ENCODE data around the gene PIK3IP1. TPM values are rescaled to one million over a fixed set of nuclear protein-coding genes. Genes with fewer than 3 reads are reported as not detected.
"Not testable (repeated sequence)": the region's sequence is repeated elsewhere in the genome, so short reads cannot be mapped to it uniquely, and the experiment has no call there.

PIK3IP1 gene
- total and polyA plus RNA-seq, 8 donors, result 11.1 to 41.5 (median 12.5) TPM

- intact Hi-C loops (cut with DNase I), result no loop called here
- Histone ChIP-seq H3K36me3 (peaks cover 0 to 25% of the 10 kb centered on the region in 2 donors), H3K9me3 (no peaks in the 10 kb centered on the region), H3K27ac (peak overlapping the region in 1 of 2 donors; percentile 3), H3K4me3 (no peak overlapping the region), H3K4me1 (peaks cover 39 to 85% of the 10 kb centered on the region in 2 donors), H3K27me3 (no peaks in the 10 kb centered on the region)
- TF ChIP-seq CTCF (IDR thresholded peaks at IDR 0.05), result no peak
- no peak for ATAC-seq
- no peak for DNase-seq
Measured at GRCh38 chr22:31246687-31247086, 45.6 kb downstream of the PIK3IP1 start.

GRCh38 chr22:31245998-31246397 is 46.3 kb downstream of the PIK3IP1 start:
- H3K4me3 ChIP-seq; H3K27ac ChIP-seq; ATAC-seq; H3K27me3 ChIP-seq; DNase-seq; intact Hi-C loops (cut with DNase I); H3K9me3 ChIP-seq: not testable (repeated sequence)
- Histone ChIP-seq H3K4me1 (peaks cover 37 to 86% of the 10 kb centered on the region in 2 donors), H3K36me3 (peaks cover 0 to 30% of the 10 kb centered on the region in 2 donors)

- Histone ChIP-seq H3K4me1 (peaks cover 27 to 86% of the 10 kb centered on the region in 2 donors), H3K27ac (peak overlapping the region; percentile 53 to 78)
- no peak for ATAC-seq
Measured at GRCh38 chr22:31244943-31245451, 47.3 kb downstream of the PIK3IP1 start.

GRCh38 chr22:31244046-31244942 is 48.0 kb downstream of the PIK3IP1 start:
- H3K4me1 ChIP-seq, result peaks cover 22 to 86% of the 10 kb centered on the region in 2 donors
- H3K27me3 ChIP-seq, result no peaks in the 10 kb centered on the region
- no peaks in the 10 kb centered on the region for H3K9me3 ChIP-seq
- intact Hi-C loops (cut with DNase I), result no loop called here
- peaks cover 0 to 28% of the 10 kb centered on the region in 2 donors for H3K36me3 ChIP-seq
- no peak overlapping the region for H3K4me3 ChIP-seq
- peak in 1 of 4 donors; percentile 56 for DNase-seq
- ATAC-seq, result peak; percentile 56
- peak overlapping the region; percentile 53 to 78 for H3K27ac ChIP-seq
- TF ChIP-seq CTCF (IDR thresholded peaks at IDR 0.05), result no peak

More at GRCh38 chr22:31244943-31245451, 47.3 kb downstream of the PIK3IP1 start:
- no peaks in the 10 kb centered on the region for H3K9me3 ChIP-seq
- H3K27me3 ChIP-seq, result no peaks in the 10 kb centered on the region
- intact Hi-C loops (cut with DNase I), result no loop called here
- H3K4me3 ChIP-seq, result no peak overlapping the region
- peaks cover 0 to 30% of the 10 kb centered on the region in 2 donors for H3K36me3 ChIP-seq
- DNase-seq, result no peak
- TF ChIP-seq CTCF (IDR thresholded peaks at IDR 0.05), result no peak

- intact Hi-C loops (cut with DNase I), result no loop called here
- Histone ChIP-seq H3K27ac (peak overlapping the region; percentile 23 to 78), H3K9me3 (no peaks in the 10 kb centered on the region)
Measured at GRCh38 chr22:31243339-31244045, 48.8 kb downstream of the PIK3IP1 start.

More at GRCh38 chr22:31243339-31244045, 48.8 kb downstream of the PIK3IP1 start:
- DNase-seq, result no peak
- no peak for TF ChIP-seq CTCF (IDR thresholded peaks at IDR 0.05)
- no peak for ATAC-seq
- Histone ChIP-seq H3K4me1 (peaks cover 18 to 86% of the 10 kb centered on the region in 2 donors), H3K27me3 (no peaks in the 10 kb centered on the region), H3K4me3 (no peak overlapping the region), H3K36me3 (peaks cover 0 to 20% of the 10 kb centered on the region in 2 donors)
